Chondrocyte (in vitro differentiated cells): Measurements from ENCODE around the gene C17orf75. TPM values are rescaled to one million over a fixed set of nuclear protein-coding genes. Genes with fewer than 3 reads are reported as not detected.

Experiments used
- DNase-seq: peaks from one replicate; pipeline ENCODE4 v3.0.0; 2021; ENCODE audit warnings: mixed read lengths, low spot score
- H3K27ac Mint-ChIP-seq: one replicate; pipeline ENCODE4 v1.8.0; 2021; ENCODE audit warnings: mild to moderate bottlenecking, moderate library complexity, mixed read lengths; ENCODE audit not compliant: unreplicated experiment
- H3K27me3 Mint-ChIP-seq: 2 replicates; pipeline ENCODE4 v1.8.0; 2021; ENCODE audit warnings: low read depth, mixed read lengths
- H3K36me3 Mint-ChIP-seq: 2 replicates; pipeline ENCODE4 v1.8.0; 2021; ENCODE audit warnings: low read depth, mixed read lengths
- H3K4me1 Mint-ChIP-seq: 2 replicates; pipeline ENCODE4 v1.8.0; 2021; ENCODE audit warnings: low read depth, mild to moderate bottlenecking, mixed read lengths
- H3K4me3 Mint-ChIP-seq: one replicate; pipeline ENCODE4 v1.8.0; 2021; ENCODE audit warnings: mild to moderate bottlenecking, moderate library complexity, mixed read lengths; ENCODE audit not compliant: unreplicated experiment
- H3K9me3 Mint-ChIP-seq: 2 replicates; pipeline ENCODE4 v1.8.0; 2021; ENCODE audit warnings: low read depth, mixed read lengths
- microRNA-seq: library from miRNA; unstranded; fragments of <30 nt; microRNA quantifications from one replicate; pipeline ENCODE4 v1.2.0, GENCODE V29; 2020; ENCODE audit warnings: borderline number of aligned reads
- total RNA-seq: library from RNA; stranded (reverse); gene quantifications from 3 replicates; pipeline ENCODE4 v1.2.1, GENCODE V29; 2021
- TF ChIP-seq, protein P1 (sequence below): fragments of 200-600 bp; sonication (generic); IDR thresholded peaks from 2 replicates; pipeline ENCODE4 v1.5.0; 2021; ENCODE audit warnings: antibody characterized with exemption, mild to moderate bottlenecking, moderate library complexity

C17orf75 gene
- total RNA-seq, 1 donor from 2014 or later = 19.3 TPM

DNA sequence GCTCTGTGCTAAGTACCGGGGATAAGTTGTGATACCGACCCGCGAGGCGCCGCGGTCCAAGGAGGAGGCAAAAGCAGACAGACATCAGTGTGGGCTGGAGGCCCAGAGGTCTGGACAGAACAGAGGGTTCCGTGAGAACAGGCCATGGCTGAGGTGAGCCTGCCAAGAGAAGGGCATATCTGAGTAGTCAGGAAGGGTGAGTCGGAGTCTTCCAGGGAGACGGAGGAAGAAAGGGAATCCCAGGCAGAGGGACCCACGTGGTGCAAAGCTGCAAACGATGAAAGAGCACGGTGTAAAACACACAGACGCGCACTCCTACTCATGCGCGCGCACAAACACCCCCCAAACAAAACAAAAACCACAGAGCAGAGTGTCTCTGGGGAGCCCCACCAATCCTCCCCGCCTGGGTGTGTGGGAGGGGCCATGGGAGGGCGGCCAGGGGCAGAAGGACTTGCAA lies 58.2 kb downstream of the C17orf75 start:
- no peak for DNase-seq
- Mint-ChIP-seq H3K9me3 (no peaks in the 10 kb centered on the region), H3K27ac (no peak overlapping the region), H3K27me3 (peaks cover 6% of the 10 kb centered on the region), H3K36me3 (no peaks in the 10 kb centered on the region), H3K4me1 (peaks cover 5% of the 10 kb centered on the region), H3K4me3 (no peak overlapping the region)
- TF ChIP-seq, protein P1, sequence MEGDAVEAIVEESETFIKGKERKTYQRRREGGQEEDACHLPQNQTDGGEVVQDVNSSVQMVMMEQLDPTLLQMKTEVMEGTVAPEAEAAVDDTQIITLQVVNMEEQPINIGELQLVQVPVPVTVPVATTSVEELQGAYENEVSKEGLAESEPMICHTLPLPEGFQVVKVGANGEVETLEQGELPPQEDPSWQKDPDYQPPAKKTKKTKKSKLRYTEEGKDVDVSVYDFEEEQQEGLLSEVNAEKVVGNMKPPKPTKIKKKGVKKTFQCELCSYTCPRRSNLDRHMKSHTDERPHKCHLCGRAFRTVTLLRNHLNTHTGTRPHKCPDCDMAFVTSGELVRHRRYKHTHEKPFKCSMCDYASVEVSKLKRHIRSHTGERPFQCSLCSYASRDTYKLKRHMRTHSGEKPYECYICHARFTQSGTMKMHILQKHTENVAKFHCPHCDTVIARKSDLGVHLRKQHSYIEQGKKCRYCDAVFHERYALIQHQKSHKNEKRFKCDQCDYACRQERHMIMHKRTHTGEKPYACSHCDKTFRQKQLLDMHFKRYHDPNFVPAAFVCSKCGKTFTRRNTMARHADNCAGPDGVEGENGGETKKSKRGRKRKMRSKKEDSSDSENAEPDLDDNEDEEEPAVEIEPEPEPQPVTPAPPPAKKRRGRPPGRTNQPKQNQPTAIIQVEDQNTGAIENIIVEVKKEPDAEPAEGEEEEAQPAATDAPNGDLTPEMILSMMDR = no peak

DNA sequence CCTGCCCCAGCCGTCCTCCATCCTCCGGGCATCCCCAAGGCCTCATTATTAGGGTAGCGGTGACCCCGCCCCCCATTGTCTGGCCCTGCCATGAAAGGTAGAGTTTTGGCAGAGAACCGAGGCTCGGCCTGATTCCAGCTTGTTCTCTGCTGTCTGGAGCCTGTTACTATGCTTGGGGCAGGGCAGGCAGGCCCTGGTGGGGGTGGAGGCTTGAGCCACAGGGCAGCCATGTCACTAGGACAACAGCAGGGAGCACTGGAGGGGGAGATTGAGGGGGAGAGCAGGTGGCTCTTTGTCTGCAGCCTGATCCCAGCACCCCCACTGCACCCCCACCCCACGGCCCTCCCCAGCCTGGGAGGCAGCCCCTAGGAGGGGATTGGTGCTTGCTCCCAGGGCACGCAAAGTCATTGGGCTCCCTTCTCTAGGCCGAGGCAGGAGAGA lies 60.9 kb downstream of the C17orf75 start:
- H3K4me3 Mint-ChIP-seq = no peak overlapping the region
- TF ChIP-seq, protein P1 = no peak
- peaks cover 6% of the 10 kb centered on the region for H3K27me3 Mint-ChIP-seq
- peaks cover 6% of the 10 kb centered on the region for H3K4me1 Mint-ChIP-seq
- no peaks in the 10 kb centered on the region for H3K36me3 Mint-ChIP-seq
- no peaks in the 10 kb centered on the region for H3K9me3 Mint-ChIP-seq
- no peak overlapping the region for H3K27ac Mint-ChIP-seq
- no peak for DNase-seq

DNA sequence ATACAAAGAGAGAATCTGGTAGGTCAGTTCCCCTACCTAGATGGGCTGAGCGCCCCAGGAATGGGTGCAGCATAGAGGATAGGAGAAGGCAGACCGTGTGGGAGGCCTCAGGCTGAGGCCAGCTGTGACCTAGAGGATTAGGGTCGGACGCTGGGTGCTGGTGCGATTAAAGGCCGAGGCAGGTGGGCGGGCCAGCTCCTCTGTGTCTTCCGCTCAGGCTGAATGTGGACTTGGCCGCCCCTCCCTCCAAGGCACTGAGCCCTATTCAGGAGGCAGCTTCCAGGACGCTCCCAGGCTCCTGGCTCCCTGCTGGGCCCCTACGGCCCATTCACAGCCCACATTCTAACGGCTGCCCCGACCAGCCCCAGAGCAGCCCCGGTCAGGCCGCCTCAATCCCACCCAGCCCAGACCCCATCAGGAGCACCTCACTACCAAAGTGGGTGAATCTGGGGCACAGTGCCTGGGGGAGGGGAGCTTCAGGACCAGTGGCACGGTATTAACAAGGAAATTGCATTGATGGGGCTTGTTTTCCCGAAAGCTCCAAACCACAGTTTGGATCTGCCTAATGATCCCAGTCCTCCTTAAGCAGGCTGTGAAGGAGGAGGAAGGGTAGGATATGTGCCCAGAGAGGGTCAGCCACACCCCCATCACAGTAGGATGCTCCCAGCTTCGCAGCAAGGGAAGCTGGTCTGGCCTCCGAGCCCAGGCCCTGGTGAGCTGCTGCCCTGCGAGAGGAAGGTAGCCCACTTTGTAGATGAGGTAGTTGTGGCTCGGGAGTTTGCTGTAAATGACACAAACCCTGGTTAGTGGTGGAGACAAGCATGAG lies 61.9 kb downstream of the C17orf75 start:
- Mint-ChIP-seq H3K4me3 (no peak overlapping the region), H3K9me3 (no peaks in the 10 kb centered on the region), H3K36me3 (no peaks in the 10 kb centered on the region), H3K27me3 (peaks cover 6% of the 10 kb centered on the region), H3K27ac (no peak overlapping the region), H3K4me1 (peaks cover 13% of the 10 kb centered on the region)
- no peak for DNase-seq
- TF ChIP-seq, protein P1 = no peak

DNA sequence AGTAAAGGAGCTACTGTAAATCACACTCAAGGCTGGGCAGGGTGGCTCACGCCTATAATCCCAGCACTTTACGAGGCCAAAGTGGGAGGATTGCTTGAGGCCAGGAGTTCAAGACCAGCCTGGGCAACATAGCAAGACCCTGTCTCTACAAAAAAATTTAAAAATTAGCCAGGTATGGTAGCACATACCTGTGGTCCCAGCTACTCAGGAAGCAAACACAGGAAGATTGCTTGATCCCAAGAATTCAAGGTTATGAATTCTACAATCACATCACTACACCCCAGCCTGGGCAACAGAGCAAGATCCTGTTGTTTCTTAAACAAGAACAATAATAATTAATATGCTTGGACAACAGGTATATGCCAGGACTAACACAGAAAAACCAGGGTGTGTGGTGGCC lies 63.2 kb downstream of the C17orf75 start:
- no peaks in the 10 kb centered on the region for H3K36me3 Mint-ChIP-seq
- H3K27me3 Mint-ChIP-seq = peaks cover 7% of the 10 kb centered on the region
- DNase-seq = no peak
- TF ChIP-seq, protein P1 = no peak
- H3K4me3 Mint-ChIP-seq = no peak overlapping the region
- peaks cover 15% of the 10 kb centered on the region for H3K4me1 Mint-ChIP-seq
- H3K27ac Mint-ChIP-seq = no peak overlapping the region
- no peaks in the 10 kb centered on the region for H3K9me3 Mint-ChIP-seq

Small RNA genes within 50 kb of the gene (microRNA-seq; reads per million reads assigned to microRNA genes)
- not detected for gene MIR632

Other genes starting within 250 kb of the C17orf75 start
- gene RHOT1, start 199.7 kb downstream of the C17orf75 start, total RNA-seq = 26.7 to 31.5 TPM (median 27.0 TPM) in 3 replicates
- gene RHBDL3, start 76.3 kb downstream of the C17orf75 start, total RNA-seq = 0.10 to 0.27 TPM (median 0.25 TPM) in 3 replicates
- 96.8 to 138 TPM (median 107 TPM) in 3 replicates for gene ZNF207, start 8.0 kb upstream of the C17orf75 start, total RNA-seq
- 80.7 to 105 TPM (median 85.9 TPM) in 3 replicates for gene PSMD11, start 102.3 kb upstream of the C17orf75 start, total RNA-seq
- 1.8 to 2.3 TPM (median 2.1 TPM) in 3 replicates for gene CDK5R1, start 144.8 kb upstream of the C17orf75 start, total RNA-seq